Measurements from ENCODE around the gene GLUD1.

Gene GLUD1

DNA sequence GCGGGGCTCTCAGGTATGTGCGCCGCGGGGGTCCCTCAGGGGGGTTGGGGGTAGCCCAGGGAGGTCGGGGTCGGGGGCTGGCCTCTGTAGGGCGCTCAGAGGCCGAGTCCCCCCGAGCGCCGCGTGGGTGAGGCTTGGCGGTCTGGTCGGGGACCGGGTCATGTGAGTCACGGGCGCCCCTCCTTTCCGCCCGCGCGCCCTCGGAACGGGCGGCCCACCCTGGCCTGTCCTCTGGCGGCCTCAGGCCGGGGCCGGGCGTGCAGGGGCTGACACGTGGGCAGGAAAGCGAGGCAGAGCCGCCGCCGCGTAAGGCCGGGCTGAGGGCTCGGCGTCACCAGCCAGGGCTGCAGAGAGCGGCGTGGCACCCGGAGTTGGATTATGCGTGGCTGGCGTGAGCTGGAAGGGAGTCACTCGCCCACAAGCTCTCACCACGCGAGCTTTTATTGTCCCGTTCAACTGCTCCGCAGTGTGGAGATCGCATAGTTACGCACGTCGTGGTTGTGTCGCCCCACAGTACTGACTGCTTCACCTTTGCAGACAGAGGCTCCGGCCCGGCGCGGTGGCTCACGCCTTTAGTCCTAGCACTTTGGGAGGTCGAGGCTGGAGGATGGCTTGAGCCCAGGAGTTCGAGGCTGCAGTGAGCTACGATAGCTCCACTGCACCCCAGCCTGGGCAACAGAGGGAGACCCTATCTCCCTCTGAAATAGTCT lies 748 bp upstream of the GLUD1 start (continued):
- no peak for TF ChIP-seq HOXD13 (CRISPR knock-in tag; IDR thresholded peaks at IDR 0.05; ENCODE audit: borderline replicate concordance)
- peak; percentile 94 for TF ChIP-seq ZNF600 (tag by site-specific recombination; IDR thresholded peaks at IDR 0.05)
- TF ChIP-seq ZNF292 (tag by site-specific recombination; IDR thresholded peaks at IDR 0.05; ENCODE audit: borderline replicate concordance, low read depth) = no peak
- peak; percentile 93 for TF ChIP-seq EGR2 (tag by site-specific recombination; IDR thresholded peaks at IDR 0.05; ENCODE audit: low read depth)
- no peak for TF ChIP-seq ZNF341 (tag by site-specific recombination; IDR thresholded peaks at IDR 0.05; ENCODE audit: low read depth)
- TF ChIP-seq, protein P1, sequence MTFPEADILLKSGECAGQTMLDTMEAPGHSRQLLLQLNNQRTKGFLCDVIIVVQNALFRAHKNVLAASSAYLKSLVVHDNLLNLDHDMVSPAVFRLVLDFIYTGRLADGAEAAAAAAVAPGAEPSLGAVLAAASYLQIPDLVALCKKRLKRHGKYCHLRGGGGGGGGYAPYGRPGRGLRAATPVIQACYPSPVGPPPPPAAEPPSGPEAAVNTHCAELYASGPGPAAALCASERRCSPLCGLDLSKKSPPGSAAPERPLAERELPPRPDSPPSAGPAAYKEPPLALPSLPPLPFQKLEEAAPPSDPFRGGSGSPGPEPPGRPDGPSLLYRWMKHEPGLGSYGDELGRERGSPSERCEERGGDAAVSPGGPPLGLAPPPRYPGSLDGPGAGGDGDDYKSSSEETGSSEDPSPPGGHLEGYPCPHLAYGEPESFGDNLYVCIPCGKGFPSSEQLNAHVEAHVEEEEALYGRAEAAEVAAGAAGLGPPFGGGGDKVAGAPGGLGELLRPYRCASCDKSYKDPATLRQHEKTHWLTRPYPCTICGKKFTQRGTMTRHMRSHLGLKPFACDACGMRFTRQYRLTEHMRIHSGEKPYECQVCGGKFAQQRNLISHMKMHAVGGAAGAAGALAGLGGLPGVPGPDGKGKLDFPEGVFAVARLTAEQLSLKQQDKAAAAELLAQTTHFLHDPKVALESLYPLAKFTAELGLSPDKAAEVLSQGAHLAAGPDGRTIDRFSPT (tag by site-specific recombination; IDR thresholded peaks at IDR 0.05) = no peak; the same call in 1 of the 2 replicates
- no peak for TF ChIP-seq HOXC10 (CRISPR knock-in tag; IDR thresholded peaks at IDR 0.05)
- peak; percentile 90 for TF ChIP-seq ZSCAN30 (tag by site-specific recombination; IDR thresholded peaks at IDR 0.05)
- no peak; the same call in 1 of the 2 replicates for TF ChIP-seq BCL11B (tag by site-specific recombination; IDR thresholded peaks at IDR 0.05; ENCODE audit: low read depth)
- TF ChIP-seq ZNF324 (tag by site-specific recombination; IDR thresholded peaks at IDR 0.05) = no peak
- TF ChIP-seq, protein P2, sequence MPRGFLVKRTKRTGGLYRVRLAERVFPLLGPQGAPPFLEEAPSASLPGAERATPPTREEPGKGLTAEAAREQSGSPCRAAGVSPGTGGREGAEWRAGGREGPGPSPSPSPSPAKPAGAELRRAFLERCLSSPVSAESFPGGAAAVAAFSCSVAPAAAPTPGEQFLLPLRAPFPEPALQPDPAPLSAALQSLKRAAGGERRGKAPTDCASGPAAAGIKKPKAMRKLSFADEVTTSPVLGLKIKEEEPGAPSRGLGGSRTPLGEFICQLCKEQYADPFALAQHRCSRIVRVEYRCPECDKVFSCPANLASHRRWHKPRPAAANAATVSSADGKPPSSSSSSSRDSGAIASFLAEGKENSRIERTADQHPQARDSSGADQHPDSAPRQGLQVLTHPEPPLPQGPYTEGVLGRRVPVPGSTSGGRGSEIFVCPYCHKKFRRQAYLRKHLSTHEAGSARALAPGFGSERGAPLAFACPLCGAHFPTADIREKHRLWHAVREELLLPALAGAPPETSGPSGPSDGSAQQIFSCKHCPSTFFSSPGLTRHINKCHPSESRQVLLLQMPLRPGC (tag by site-specific recombination; IDR thresholded peaks at IDR 0.05) = no peak
- no peak for TF ChIP-seq ZNF658 (tag by site-specific recombination; IDR thresholded peaks at IDR 0.05)
- no peak; the same call in none of the 2 replicates for TF ChIP-seq SP7 (tag by site-specific recombination; IDR thresholded peaks at IDR 0.05)
- TF ChIP-seq ZNF23 (tag by site-specific recombination; IDR thresholded peaks at IDR 0.05; ENCODE audit: borderline replicate concordance) = no peak
- TF ChIP-seq ZNF426 (tag by site-specific recombination; IDR thresholded peaks at IDR 0.05) = no peak
- TF ChIP-seq KLF16 (tag by site-specific recombination; IDR thresholded peaks at IDR 0.05) = 0 out of 2 replicates have a peak, but pooled peaks have one; percentile 65
- TF ChIP-seq ZSCAN16 (tag by site-specific recombination; IDR thresholded peaks at IDR 0.05) = 0 out of 2 replicates have a peak, but pooled peaks have one; percentile 41
- TF ChIP-seq, protein P3, sequence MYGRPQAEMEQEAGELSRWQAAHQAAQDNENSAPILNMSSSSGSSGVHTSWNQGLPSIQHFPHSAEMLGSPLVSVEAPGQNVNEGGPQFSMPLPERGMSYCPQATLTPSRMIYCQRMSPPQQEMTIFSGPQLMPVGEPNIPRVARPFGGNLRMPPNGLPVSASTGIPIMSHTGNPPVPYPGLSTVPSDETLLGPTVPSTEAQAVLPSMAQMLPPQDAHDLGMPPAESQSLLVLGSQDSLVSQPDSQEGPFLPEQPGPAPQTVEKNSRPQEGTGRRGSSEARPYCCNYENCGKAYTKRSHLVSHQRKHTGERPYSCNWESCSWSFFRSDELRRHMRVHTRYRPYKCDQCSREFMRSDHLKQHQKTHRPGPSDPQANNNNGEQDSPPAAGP (tag by site-specific recombination; IDR thresholded peaks at IDR 0.05) = peak; percentile 89
- TF ChIP-seq ZNF473 (tag by site-specific recombination; IDR thresholded peaks at IDR 0.05) = no peak
- no peak for TF ChIP-seq YY1 (tag by site-specific recombination; IDR thresholded peaks at IDR 0.05)
- TF ChIP-seq KLF9 (tag by site-specific recombination; IDR thresholded peaks at IDR 0.05; ENCODE audit: low read depth) = peak; percentile 54
- no peak for TF ChIP-seq ZNF707 (tag by site-specific recombination; IDR thresholded peaks at IDR 0.05)
- TF ChIP-seq ZNF768 (tag by site-specific recombination; IDR thresholded peaks at IDR 0.05) = no peak
